K562 (cell line): ENCODE measurements around the gene TIMP2. TPM values are rescaled to one million over a fixed set of nuclear protein-coding genes. Genes with fewer than 3 reads are reported as not detected.

Experiments used
- ATAC-seq: fragments of 200-7000 bp; cut with Tn5 transposase; 3 replicates; pipeline ENCODE4 v1.9.1; 2020; ENCODE audit warnings: moderate library complexity
- BruUV-seq: library from RNA; stranded (reverse); fragments of 400-500 nt; replicated peaks from 2 replicates; lab custom pipeline; 2021; lab: Mats Ljungman, UMichigan
- CTCF ChIA-PET: fragments of 300-600 bp; formaldehyde crosslinking; extraction: SDS; loops from one replicate; lab custom pipeline; 2021; ENCODE audit warnings: low intra/inter-chr PET ratio; lab: Yijun Ruan, JAX
- POLR2A ChIA-PET: fragments of 300-600, 350-650 bp; sonication (Branson Sonifier 250); formaldehyde crosslinking; extraction: SDS; loops from one replicate; lab custom pipeline; 2021; ENCODE audit warnings: antibody characterized with exemption, inconsistent platforms; lab: Yijun Ruan, JAX
- DNase-seq, 4 experiments: peaks; one replicate each; pipeline versions ENCODE4 v3.0.0 to v3.0.0-alpha.2; 2011 to 2018; ENCODE audit warnings: low spot score in 3 of 4, mixed read lengths in 3 of 4; ENCODE audit errors: extremely low read depth in 1 of 4
- FAIRE-seq: peaks from 2 replicates; lab custom pipeline; 2011; peaks lifted over from hg19 to GRCh38; lab: Jason Lieb, UNC
- H2AFZ ChIP-seq: 2 replicates; pipeline ENCODE4 v1.6.0; 2011; ENCODE audit warnings: low read depth, low read length, control low read depth, inconsistent platforms
- H3K27ac ChIP-seq: fragments of 200-600 bp; 3 replicates; pipeline ENCODE4 v1.8.0; 2011; ENCODE audit warnings: low read depth, mild to moderate bottlenecking, control low read depth, inconsistent platforms, low read length, moderate library complexity, mixed read lengths; ENCODE audit errors: extremely low read depth
- H3K27me3 ChIP-seq, 2 experiments: fragments of 300-600 bp in 1 of 2; 2 replicates in 1 of 2; 3 replicates in 1 of 2; pipeline versions ENCODE4 v1.6.0 to v1.8.0; 2011; ENCODE audit warnings: inconsistent platforms in 2 of 2, low read length in 2 of 2, mild to moderate bottlenecking in 1 of 2, mixed read lengths in 1 of 2, moderate library complexity in 1 of 2; ENCODE audit not compliant: control insufficient read depth in 2 of 2, insufficient read depth in 2 of 2
- H3K36me3 ChIP-seq: fragments of 300-600 bp; 3 replicates; pipeline ENCODE4 v1.8.0; 2011; ENCODE audit warnings: mild to moderate bottlenecking, low read length, inconsistent platforms; ENCODE audit not compliant: control insufficient read depth, insufficient read depth
- H3K4me1 ChIP-seq, 2 experiments: fragments of 200-600 bp in 1 of 2; replicated peaks in 1 of 2; 2 replicates in 1 of 2; 3 replicates in 1 of 2; pipeline versions ENCODE4 v1.5.1 to v1.8.0; 2011; ENCODE audit warnings: inconsistent platforms in 2 of 2, low read length in 2 of 2, mild to moderate bottlenecking in 1 of 2, mixed read lengths in 1 of 2, moderate library complexity in 1 of 2; ENCODE audit not compliant: control insufficient read depth in 2 of 2, insufficient read depth in 2 of 2
- H3K4me2 ChIP-seq: 2 replicates; pipeline ENCODE4 v1.6.1; 2011; ENCODE audit warnings: low read length, control low read depth, inconsistent platforms, mixed read lengths; ENCODE audit not compliant: insufficient read depth
- H3K4me3 ChIP-seq: fragments of 200-600 bp; sonication (generic), shearing (Covaris generic); 2 replicates; pipeline ENCODE4 v1.5.1; 2016; ENCODE audit warnings: control low read depth, inconsistent platforms
- H3K79me2 ChIP-seq: fragments of 200-600 bp; 3 replicates; pipeline ENCODE4 v1.8.0; 2011; ENCODE audit warnings: low read length, inconsistent platforms; ENCODE audit not compliant: control insufficient read depth, insufficient read depth
- H3K9ac ChIP-seq, 2 experiments: 2 replicates each; pipeline versions ENCODE4 v1.6.0 to v1.6.1; 2011; ENCODE audit warnings: low read depth in 2 of 2, low read length in 2 of 2, control low read depth in 1 of 2, inconsistent platforms in 1 of 2, mild to moderate bottlenecking in 1 of 2, mixed read lengths in 1 of 2; ENCODE audit not compliant: insufficient read depth in 1 of 2
- H3K9me1 ChIP-seq: one replicate; pipeline ENCODE4 v1.6.0; 2011; ENCODE audit warnings: inconsistent platforms, mild to moderate bottlenecking, low read length, moderate library complexity; ENCODE audit not compliant: control insufficient read depth, insufficient read depth
- H3K9me3 ChIP-seq: replicated peaks from 2 replicates; pipeline ENCODE4 v1.5.1; 2011; ENCODE audit warnings: low read depth, low read length, inconsistent platforms; ENCODE audit not compliant: control insufficient read depth, insufficient read depth
- H4K20me1 ChIP-seq: replicated peaks from 2 replicates; pipeline ENCODE4 v1.6.1; 2011; ENCODE audit warnings: low read length, inconsistent platforms, mixed read lengths; ENCODE audit not compliant: control insufficient read depth, insufficient read depth
- BRD9 ChIP-seq: fragments of 450-650 bp; IDR thresholded peaks from 2 replicates; pipeline ENCODE4 v1.6.1; 2018; ENCODE audit warnings: low read depth; ENCODE audit not compliant: partially characterized antibody
- CBX5 ChIP-seq: IDR thresholded peaks from 2 replicates; pipeline ENCODE4 v1.6.1; 2014; ENCODE audit warnings: low read depth, borderline replicate concordance
- FOS ChIP-seq: IDR thresholded peaks from 3 replicates; pipeline ENCODE4 v1.6.1; 2011; ENCODE audit not compliant: insufficient read length; ENCODE audit errors: extremely low read depth
- ID3 ChIP-seq, 2 experiments: fragments of 250-450 bp in 1 of 2; fragments of 450-650 bp in 1 of 2; sonication (Bioruptor Pico) in 1 of 2; IDR thresholded peaks; 2 replicates each; pipeline versions ENCODE4 v1.6.1 to v1.8.0; 2016 to 2021; ENCODE audit warnings: mild to moderate bottlenecking in 2 of 2, moderate library complexity in 2 of 2, missing compliant biosample characterization in 1 of 2, missing genetic modification characterization in 1 of 2
- JUND ChIP-seq, 2 experiments: IDR thresholded peaks; 2 replicates in 1 of 2; 3 replicates in 1 of 2; pipeline ENCODE4 v1.6.1; 2011; ENCODE audit warnings: borderline replicate concordance in 2 of 2, low read depth in 2 of 2, low read length in 2 of 2, improper control_type of control experiment in 1 of 2, missing biosample characterization in 1 of 2, missing genetic modification characterization in 1 of 2, missing genetic modification reagents in 1 of 2
- MEIS2 ChIP-seq: fragments of 450-650 bp; IDR thresholded peaks from 2 replicates; pipeline ENCODE4 v1.6.1; 2014; ENCODE audit warnings: mild to moderate bottlenecking; ENCODE audit not compliant: partially characterized antibody
- RBM34 ChIP-seq: fragments of 200-400 bp; formaldehyde crosslinking; IDR thresholded peaks from 2 replicates; pipeline ENCODE4 v1.6.1; 2018; ENCODE audit warnings: low read length, borderline replicate concordance; ENCODE audit not compliant: insufficient read depth
- ZBTB49 ChIP-seq: sonication (generic); formaldehyde crosslinking; IDR thresholded peaks from 2 replicates; pipeline ENCODE4 v1.8.0; 2022; ENCODE audit warnings: missing genetic modification reagents, mild to moderate bottlenecking, borderline replicate concordance
- ZNF766 ChIP-seq: fragments of 200-800 bp; sonication (Bioruptor generic); conservative IDR thresholded peaks from 2 replicates; pipeline ENCODE4 v1.6.1; 2016; ENCODE audit warnings: missing genetic modification characterization, missing compliant biosample characterization
- WGBS: fragments of 100-300 bp; shearing (Covaris generic); methylation state at CpG from one replicate; pipeline ENCODE4 v1.1.6; 2016; ENCODE audit warnings: low coverage, mixed read lengths; ENCODE audit not compliant: insufficient coverage; ENCODE audit errors: missing lambda C conversion rate; 5-methylcytosine and 5-hydroxymethylcytosine counted together
- in situ Hi-C: fragments of 300-500 bp; cut with MboI; formaldehyde crosslinking; loops from 4 replicates; pipeline ENCODE4 v1.15.0; 2018; ENCODE audit warnings: inconsistent platforms, mixed read lengths
- intact Hi-C: fragments of 100-400 bp; cut with micrococcal nuclease; formaldehyde crosslinking; loops from 2 replicates; pipeline ENCODE4 v1.14.2; 2022
- polyA plus RNA-seq, 8 experiments: library from polyadenylated mRNA; depleted of rRNA in 4 of 8; stranded (reverse) in 5 of 8; unstranded in 3 of 8; fragments of >200 nt; fragmentation: Nextera tagmentation in 2 of 8; fragmentation: Illumina TruSeq in 1 of 8; extraction: Ambion mirVana in 2 of 8; extraction: Trizol in 1 of 8; gene quantifications; 2 replicates each; pipeline versions ENCODE4 v1.2.1 to v1.2.3, GENCODE V29; 2011 to 2014; ENCODE audit warnings: inconsistent platforms in 1 of 8, missing spikeins in 1 of 8
- total RNA-seq, 7 experiments: library from RNA; depleted of rRNA in 6 of 7; stranded (reverse); fragments of >200 nt in 6 of 7; fragmentation: Illumina TruSeq in 2 of 7; extraction: Trizol in 2 of 7; gene quantifications; 2 replicates each; pipeline versions ENCODE4 v1.2.1 to v1.2.3, GENCODE V29; 2011 to 2021; ENCODE audit warnings: low replicate concordance in 1 of 7

TIMP2 gene
- total and polyA plus RNA-seq, 9 of the 15 experiments (the other 6 are each of a cell fraction or from before 2014, with no cell fraction given), result 0.55 TPM; not detected in 8

- H2AFZ ChIP-seq, result no peak overlapping the region
- ChIA-PET CTCF (no interaction called here), POLR2A (interaction anchor here (0.8 kb wide), 1 partner anchor 18 kb away, joined by 3 read pairs; no protein-coding TSS in a partner anchor)
- ATAC-seq (no peak), DNase-seq (no peak), FAIRE-seq (no peak)
- TF ChIP-seq ZNF766 (CRISPR knock-in tag) (no peak), ZBTB49 (CRISPR knock-in tag) (no peak), MEIS2 (no peak), CBX5 (no peak), RBM34 (no peak), FOS (no peak), BRD9 (no peak), ID3 (CRISPR knock-in tag; IDR thresholded peaks at IDR 0.05) (no peak), ID3 (tag; IDR thresholded peaks at IDR 0.05) (no peak), JUND (IDR thresholded peaks at IDR 0.05; ENCODE audit: borderline replicate concordance, low read depth, low read length) (no peak), JUND (tag; IDR thresholded peaks at IDR 0.05; ENCODE audit: borderline replicate concordance, low read depth, low read length) (no peak)
- peaks cover 53 to 89% of the 10 kb centered on the region in 2 experiments for H3K27me3 ChIP-seq
- intact Hi-C loops (no loop called here), in situ Hi-C loops (no loop called here)
- peaks cover 2% of the 10 kb centered on the region for H3K9me1 ChIP-seq
- no peak overlapping the region for H3K4me2 ChIP-seq
- H3K4me3 ChIP-seq, result no peak overlapping the region
- H3K79me2 ChIP-seq, result no peaks in the 10 kb centered on the region
- no peaks in the 10 kb centered on the region for H3K36me3 ChIP-seq
- no TSS peak for BruUV-seq
- H3K9me3 ChIP-seq, result no peaks in the 10 kb centered on the region; the same call in 1 of the 2 replicates
- H3K9ac ChIP-seq, result no peak overlapping the region
- peaks cover 14% of the 10 kb centered on the region for H4K20me1 ChIP-seq
- WGBS, result 2% methylated on average over 4 of the region's 4 CpGs
- H3K4me1 ChIP-seq, result no peaks in the 10 kb centered on the region
- no peak overlapping the region for H3K27ac ChIP-seq
Measured at GRCh38 chr17:78893684-78894083, 31.5 kb downstream of the TIMP2 start.
